Trophoblast cell (in vitro differentiated cells and primary cell): ENCODE data around the gene CTBP2.

Experiments used
- DNase-seq, 2 donors: peaks; one replicate each; pipeline ENCODE4 v3.0.0-alpha.2; 2016
- H2AFZ ChIP-seq: 2 replicates; pipeline ENCODE4 v1.6.1; 2013; ENCODE audit warnings: low read length, moderate library complexity, mild to moderate bottlenecking; ENCODE audit not compliant: insufficient read depth, poor library complexity
- H2AK5ac ChIP-seq: 2 replicates; pipeline ENCODE4 v1.6.1; 2013; ENCODE audit warnings: mild to moderate bottlenecking, low read length
- H2BK120ac ChIP-seq: 2 replicates; pipeline ENCODE4 v1.6.1; 2013; ENCODE audit warnings: low read length, mild to moderate bottlenecking, moderate library complexity; ENCODE audit not compliant: insufficient read depth, poor library complexity
- H2BK12ac ChIP-seq: 2 replicates; pipeline ENCODE4 v1.6.1; 2013; ENCODE audit warnings: mild to moderate bottlenecking, low read length, moderate library complexity
- H2BK5ac ChIP-seq: 2 replicates; pipeline ENCODE4 v1.6.1; 2013; ENCODE audit warnings: low read length, low read depth, moderate library complexity, mild to moderate bottlenecking; ENCODE audit not compliant: poor library complexity
- H3K14ac ChIP-seq: 2 replicates; pipeline ENCODE4 v1.6.1; 2013; ENCODE audit warnings: mild to moderate bottlenecking, low read length
- H3K18ac ChIP-seq: 2 replicates; pipeline ENCODE4 v1.6.1; 2013; ENCODE audit warnings: mild to moderate bottlenecking, low read length
- H3K23ac ChIP-seq: 2 replicates; pipeline ENCODE4 v1.6.1; 2013; ENCODE audit warnings: low read length
- H3K27ac ChIP-seq: 2 replicates; pipeline ENCODE4 v1.5.1; 2013; ENCODE audit warnings: low read depth, mild to moderate bottlenecking, inconsistent platforms, low read length, moderate library complexity
- H3K27me3 ChIP-seq: 2 replicates; pipeline ENCODE4 v1.6.1; 2013; ENCODE audit warnings: inconsistent platforms, mild to moderate bottlenecking, low read length, moderate library complexity; ENCODE audit not compliant: insufficient read depth
- H3K36me3 ChIP-seq, 2 experiments: 1 replicate in 1 of 2; 2 replicates in 1 of 2; pipeline ENCODE4 v1.6.1; 2013; ENCODE audit warnings: low read length in 2 of 2, mild to moderate bottlenecking in 2 of 2, moderate library complexity in 1 of 2; ENCODE audit not compliant: insufficient read depth in 2 of 2, control insufficient read depth in 1 of 2
- H3K4ac ChIP-seq: 2 replicates; pipeline ENCODE4 v1.6.1; 2013; ENCODE audit warnings: low read depth, mild to moderate bottlenecking, low read length, moderate library complexity
- H3K4me1 ChIP-seq, 2 experiments: 1 replicate in 1 of 2; 2 replicates in 1 of 2; pipeline ENCODE4 v1.6.1; 2013; ENCODE audit warnings: low read length in 2 of 2, mild to moderate bottlenecking in 2 of 2, moderate library complexity in 1 of 2; ENCODE audit not compliant: insufficient read depth in 2 of 2, control insufficient read depth in 1 of 2
- H3K4me2 ChIP-seq: 2 replicates; pipeline ENCODE4 v1.6.1; 2013; ENCODE audit warnings: inconsistent platforms, mild to moderate bottlenecking, low read length, moderate library complexity
- H3K4me3 ChIP-seq: 2 replicates; pipeline ENCODE4 v1.5.1; 2013; ENCODE audit warnings: mild to moderate bottlenecking, low read depth, low read length, inconsistent platforms
- H3K79me1 ChIP-seq: one replicate; pipeline ENCODE4 v1.6.1; 2013; ENCODE audit warnings: low read length
- H3K79me2 ChIP-seq: 2 replicates; pipeline ENCODE4 v1.6.1; 2013; ENCODE audit warnings: low read length, mild to moderate bottlenecking; ENCODE audit not compliant: control insufficient read depth, insufficient read depth, poor library complexity
- H3K9ac ChIP-seq: 2 replicates; pipeline ENCODE4 v1.6.1; 2013; ENCODE audit warnings: mild to moderate bottlenecking, low read length
- H3K9me3 ChIP-seq: 2 replicates; pipeline ENCODE4 v1.6.1; 2013; ENCODE audit warnings: low read depth, mild to moderate bottlenecking, control low read depth, inconsistent platforms, low read length; ENCODE audit not compliant: insufficient read depth
- H4K12ac ChIP-seq: 2 replicates; pipeline ENCODE4 v1.6.1; 2013; ENCODE audit warnings: low read depth, mild to moderate bottlenecking, low read length, moderate library complexity
- H4K8ac ChIP-seq: 2 replicates; pipeline ENCODE4 v1.6.1; 2013; ENCODE audit warnings: low read depth, mild to moderate bottlenecking, low read length, moderate library complexity
- H4K91ac ChIP-seq: one replicate; pipeline ENCODE4 v1.6.1; 2013; ENCODE audit warnings: low read depth, mild to moderate bottlenecking, low read length, moderate library complexity
- WGBS: extraction: QIAGEN DNeasy Blood & Tissue Kit; methylation state at CpG from one replicate; pipeline ENCODE4 v1.1.7; 2013; ENCODE audit warnings: missing lambda C conversion rate; ENCODE audit not compliant: insufficient read length, insufficient coverage; ENCODE audit errors: extremely low coverage; 5-methylcytosine and 5-hydroxymethylcytosine counted together

CTBP2 gene

GRCh38 chr10:124977648-124978375, 182.6 kb downstream of the CTBP2 start:
- H2BK5ac ChIP-seq: no peak overlapping the region
- no peak overlapping the region for H3K18ac ChIP-seq
- H3K79me1 ChIP-seq: no peaks in the 10 kb centered on the region
- no peaks in the 10 kb centered on the region for H3K4me1 ChIP-seq
- H3K4ac ChIP-seq: no peak overlapping the region
- H3K9me3 ChIP-seq: no peaks in the 10 kb centered on the region
- H4K91ac ChIP-seq: no peak overlapping the region
- no peak overlapping the region for H3K9ac ChIP-seq
- peaks cover 2% of the 10 kb centered on the region for H3K79me2 ChIP-seq
- H2AFZ ChIP-seq: no peak overlapping the region
- H3K36me3 ChIP-seq: peaks cover 6 to 18% of the 10 kb centered on the region in 2 experiments
- no peak overlapping the region for H3K14ac ChIP-seq
- H3K23ac ChIP-seq: no peak overlapping the region
- H3K27ac ChIP-seq: no peak overlapping the region
- no peak overlapping the region for H4K12ac ChIP-seq
- no peak overlapping the region for H2AK5ac ChIP-seq
- H3K4me3 ChIP-seq: no peak overlapping the region
- H2BK12ac ChIP-seq: no peak overlapping the region
- no peak overlapping the region for H3K4me2 ChIP-seq
- H4K8ac ChIP-seq: no peak overlapping the region
- no peak for DNase-seq
- H2BK120ac ChIP-seq: no peak overlapping the region
- H3K27me3 ChIP-seq: no peaks in the 10 kb centered on the region
- WGBS: no CpG with 5 or more reads among the region's 4 CpGs

- Histone ChIP-seq H3K27me3 (no peaks in the 10 kb centered on the region), H3K4ac (no peak overlapping the region), H4K12ac (no peak overlapping the region), H2BK12ac (no peak overlapping the region), H3K27ac (no peak overlapping the region), H3K4me2 (no peak overlapping the region), H3K23ac (no peak overlapping the region), H2BK5ac (no peak overlapping the region), H3K4me3 (no peak overlapping the region), H3K36me3 (peaks cover 8 to 20% of the 10 kb centered on the region in 2 experiments), H2AK5ac (no peak overlapping the region), H3K14ac (no peak overlapping the region), H3K79me1 (no peaks in the 10 kb centered on the region), H4K91ac (no peak overlapping the region), H3K9me3 (no peaks in the 10 kb centered on the region), H2BK120ac (no peak overlapping the region), H3K18ac (no peak overlapping the region), H3K79me2 (peaks cover 2% of the 10 kb centered on the region), H3K9ac (no peak overlapping the region), H2AFZ (no peak overlapping the region), H3K4me1 (no peaks in the 10 kb centered on the region), H4K8ac (no peak overlapping the region)
- WGBS: no CpG with 5 or more reads among the region's 3 CpGs
- DNase-seq: no peak
These were observed 183.2 kb downstream of the CTBP2 start for GRCh38 chr10:124977161-124977560.

- peak overlapping the region; percentile 40 for H3K18ac ChIP-seq
- H2BK5ac ChIP-seq: no peak overlapping the region
- no peak overlapping the region for H4K8ac ChIP-seq
- H3K9ac ChIP-seq: no peak overlapping the region
- H3K36me3 ChIP-seq: peaks cover 8 to 17% of the 10 kb centered on the region in 2 experiments
- H3K79me1 ChIP-seq: no peaks in the 10 kb centered on the region
- no peak overlapping the region for H2AK5ac ChIP-seq
- no peak overlapping the region for H3K23ac ChIP-seq
- H3K4me3 ChIP-seq: no peak overlapping the region
- H2BK120ac ChIP-seq: no peak overlapping the region
- no peaks in the 10 kb centered on the region for H3K27me3 ChIP-seq
- no peaks in the 10 kb centered on the region for H3K4me1 ChIP-seq
- H4K91ac ChIP-seq: no peak overlapping the region
- H3K4me2 ChIP-seq: no peak overlapping the region
- WGBS: no CpG with 5 or more reads among the region's 5 CpGs
- H3K9me3 ChIP-seq: no peaks in the 10 kb centered on the region
- H2BK12ac ChIP-seq: no peak overlapping the region
- H3K27ac ChIP-seq: no peak overlapping the region
- no peak overlapping the region for H4K12ac ChIP-seq
- DNase-seq: no peak
- peaks cover 2% of the 10 kb centered on the region for H3K79me2 ChIP-seq
- no peak overlapping the region for H3K4ac ChIP-seq
- no peak overlapping the region for H2AFZ ChIP-seq
- no peak overlapping the region for H3K14ac ChIP-seq
These were observed 184.3 kb downstream of the CTBP2 start for GRCh38 chr10:124975977-124976514.

GRCh38 chr10:124974131-124974530, 186.2 kb downstream of the CTBP2 start:
- Histone ChIP-seq H3K79me1 (no peaks in the 10 kb centered on the region), H3K36me3 (peaks cover 16 to 22% of the 10 kb centered on the region in 2 experiments), H3K23ac (no peak overlapping the region), H4K91ac (no peak overlapping the region), H3K4me1 (no peaks in the 10 kb centered on the region), H2BK5ac (no peak overlapping the region), H3K4ac (no peak overlapping the region), H2AFZ (no peak overlapping the region), H3K4me2 (no peak overlapping the region), H2AK5ac (no peak overlapping the region), H2BK12ac (no peak overlapping the region), H3K79me2 (peaks cover 2% of the 10 kb centered on the region), H3K27ac (no peak overlapping the region), H3K9me3 (no peaks in the 10 kb centered on the region), H3K27me3 (no peaks in the 10 kb centered on the region), H4K12ac (no peak overlapping the region), H2BK120ac (no peak overlapping the region), H3K18ac (no peak overlapping the region), H4K8ac (no peak overlapping the region), H3K4me3 (no peak overlapping the region), H3K14ac (no peak overlapping the region), H3K9ac (no peak overlapping the region)
- WGBS: no CpG with 5 or more reads among the region's 5 CpGs
- DNase-seq: no peak
